Stimulated activated CD8-positive, alpha-beta memory T cell treated with anti-CD3 and anti-CD28 coated beads, Interleukin-7, amount 100 ng/mL, for 24 hours (primary cell): ENCODE measurements around the gene FCMR.

Source experiments
- DNase-seq: peaks from one replicate; pipeline ENCODE4 v3.0.0-alpha.2; 2020; ENCODE audit warnings: low read depth

Gene FCMR

GRCh38 chr1:206923009-206923960 is 1.5 kb upstream of the FCMR start:
- no peak for DNase-seq

GRCh38 chr1:206922524-206922923 is 783 bp upstream of the FCMR start:
- DNase-seq: no peak

GRCh38 chr1:206918076-206918475 is 3.7 kb downstream of the FCMR start:
- no peak for DNase-seq

- no peak for DNase-seq
Observed at GRCh38 chr1:206916000-206916709, 5.6 kb downstream of the FCMR start.

- DNase-seq: no peak
Observed at GRCh38 chr1:206915030-206915735, 6.6 kb downstream of the FCMR start.

- DNase-seq: no peak
Observed at GRCh38 chr1:206913766-206914537, 7.8 kb downstream of the FCMR start.

- no peak for DNase-seq
Observed at GRCh38 chr1:206912445-206913095, 9.2 kb downstream of the FCMR start.

- no peak for DNase-seq
Observed at GRCh38 chr1:206911064-206911663, 10.6 kb downstream of the FCMR start.

GRCh38 chr1:206909883-206910318 is 11.8 kb downstream of the FCMR start:
- no peak for DNase-seq

- DNase-seq: no peak
Observed at GRCh38 chr1:206909161-206909882, 12.4 kb downstream of the FCMR start.

- no peak for DNase-seq
Observed at GRCh38 chr1:206908038-206908437, 13.7 kb downstream of the FCMR start.

- no peak for DNase-seq
Observed at GRCh38 chr1:206907304-206907991, 14.3 kb downstream of the FCMR start.

GRCh38 chr1:206905295-206906164 is 16.2 kb downstream of the FCMR start:
- DNase-seq: no peak

GRCh38 chr1:206904423-206905142 is 17.2 kb downstream of the FCMR start:
- DNase-seq: no peak

GRCh38 chr1:206903687-206904086 is 18.1 kb downstream of the FCMR start:
- no peak for DNase-seq

- no peak for DNase-seq
Observed at GRCh38 chr1:206902702-206903101, 19.0 kb downstream of the FCMR start.

GRCh38 chr1:206901944-206902343 is 19.8 kb downstream of the FCMR start:
- no peak for DNase-seq

- no peak for DNase-seq
Observed at GRCh38 chr1:206900149-206900548, 21.6 kb downstream of the FCMR start.
